ENCODE data around the gene CELF1.

GRCh38 chr11:47426062-47426956 lies 126.6 kb downstream of the CELF1 start, which contains the start of gene PSMC3:
- no peak for TF ChIP-seq ZNF274 (IDR thresholded peaks at IDR 0.05; ENCODE audit: insufficient read depth, insufficient read length)
- TF ChIP-seq, protein P1, sequence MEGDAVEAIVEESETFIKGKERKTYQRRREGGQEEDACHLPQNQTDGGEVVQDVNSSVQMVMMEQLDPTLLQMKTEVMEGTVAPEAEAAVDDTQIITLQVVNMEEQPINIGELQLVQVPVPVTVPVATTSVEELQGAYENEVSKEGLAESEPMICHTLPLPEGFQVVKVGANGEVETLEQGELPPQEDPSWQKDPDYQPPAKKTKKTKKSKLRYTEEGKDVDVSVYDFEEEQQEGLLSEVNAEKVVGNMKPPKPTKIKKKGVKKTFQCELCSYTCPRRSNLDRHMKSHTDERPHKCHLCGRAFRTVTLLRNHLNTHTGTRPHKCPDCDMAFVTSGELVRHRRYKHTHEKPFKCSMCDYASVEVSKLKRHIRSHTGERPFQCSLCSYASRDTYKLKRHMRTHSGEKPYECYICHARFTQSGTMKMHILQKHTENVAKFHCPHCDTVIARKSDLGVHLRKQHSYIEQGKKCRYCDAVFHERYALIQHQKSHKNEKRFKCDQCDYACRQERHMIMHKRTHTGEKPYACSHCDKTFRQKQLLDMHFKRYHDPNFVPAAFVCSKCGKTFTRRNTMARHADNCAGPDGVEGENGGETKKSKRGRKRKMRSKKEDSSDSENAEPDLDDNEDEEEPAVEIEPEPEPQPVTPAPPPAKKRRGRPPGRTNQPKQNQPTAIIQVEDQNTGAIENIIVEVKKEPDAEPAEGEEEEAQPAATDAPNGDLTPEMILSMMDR (IDR thresholded peaks at IDR 0.05 in 2 of 3, conservative IDR thresholded peaks at IDR 0.05 in 1 of 3; ENCODE audit: control insufficient read depth in 2 of 3, extremely low read depth in 1 of 3, insufficient read depth in 1 of 3, low read depth in 3 of 3, low read length in 3 of 3): no peak
- TF ChIP-seq, protein P2, sequence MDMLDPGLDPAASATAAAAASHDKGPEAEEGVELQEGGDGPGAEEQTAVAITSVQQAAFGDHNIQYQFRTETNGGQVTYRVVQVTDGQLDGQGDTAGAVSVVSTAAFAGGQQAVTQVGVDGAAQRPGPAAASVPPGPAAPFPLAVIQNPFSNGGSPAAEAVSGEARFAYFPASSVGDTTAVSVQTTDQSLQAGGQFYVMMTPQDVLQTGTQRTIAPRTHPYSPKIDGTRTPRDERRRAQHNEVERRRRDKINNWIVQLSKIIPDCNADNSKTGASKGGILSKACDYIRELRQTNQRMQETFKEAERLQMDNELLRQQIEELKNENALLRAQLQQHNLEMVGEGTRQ (IDR thresholded peaks at IDR 0.05; ENCODE audit: borderline replicate concordance, low read depth, low read length): no peak
- TF ChIP-seq ZNF217 (IDR thresholded peaks at IDR 0.05): no peak
- no peak for TF ChIP-seq BRCA1 (IDR thresholded peaks at IDR 0.05; ENCODE audit: low read depth, low read length)
- TF ChIP-seq SIN3A (IDR thresholded peaks at IDR 0.05; ENCODE audit: low read depth, low read length): no peak
- no peak for TF ChIP-seq STAT3 (IDR thresholded peaks at IDR 0.05; ENCODE audit: low read depth, low read length)
- TF ChIP-seq JUND (IDR thresholded peaks at IDR 0.05; ENCODE audit: low read depth, low read length): no peak
- peak; percentile 61 to 62; a peak in 3 of 4 replicates for TF ChIP-seq IKZF2 (IDR thresholded peaks at IDR 0.05)
